Neural progenitor cell (in vitro differentiated cells): ENCODE data around the gene RRM2.

ENCODE experiments used
- EZH2phosphoT487 ChIP-seq: fragments of 200-600 bp; sonication (generic); IDR thresholded peaks from 2 replicates; pipeline ENCODE4 v1.6.1; 2017; ENCODE audit warnings: antibody characterized with exemption
- TF ChIP-seq, protein P1 (sequence below): fragments of 200-600 bp; sonication (generic); IDR thresholded peaks from 2 replicates; pipeline ENCODE4 v1.5.1; 2017; ENCODE audit warnings: antibody characterized with exemption, mild to moderate bottlenecking

DNA sequence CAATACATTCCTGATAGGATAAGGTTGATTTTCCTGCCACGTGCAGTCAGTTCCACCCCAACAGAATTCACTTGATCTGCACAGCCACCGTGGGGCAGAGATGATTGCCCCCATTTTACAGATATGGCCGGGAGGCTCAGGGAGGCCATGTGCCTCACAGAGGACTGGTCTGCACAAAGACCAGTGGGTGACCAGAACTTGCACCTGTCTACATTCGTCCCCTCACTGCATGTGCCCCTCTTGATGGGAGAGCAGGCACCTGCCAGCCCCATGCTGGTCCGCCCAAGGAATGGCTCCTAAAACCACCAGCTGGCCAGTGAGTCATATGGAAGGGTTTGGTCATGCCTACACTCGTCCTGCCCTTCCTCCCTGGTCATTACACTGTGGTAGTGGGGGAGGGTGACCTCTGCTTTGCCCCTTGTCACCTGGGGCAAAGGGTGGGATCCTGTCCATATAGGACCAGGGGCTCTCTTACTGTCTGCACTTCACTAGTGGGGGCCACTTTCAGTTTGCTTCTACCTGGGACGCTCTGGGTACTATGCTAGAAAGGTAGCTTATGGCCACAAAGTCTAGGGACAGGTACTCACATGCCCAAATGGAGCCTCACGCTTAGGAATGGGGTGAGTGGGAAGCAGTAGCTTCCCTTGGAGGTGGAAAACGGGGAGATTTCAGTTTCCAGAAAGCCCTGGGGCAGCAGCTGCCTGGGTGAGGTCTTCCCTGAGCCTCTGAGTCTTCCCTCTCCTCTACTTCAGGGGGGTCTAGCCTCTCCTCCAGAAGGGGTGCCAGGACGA, 14.7 kb downstream of the RRM2 start:
- TF ChIP-seq EZH2phosphoT487, result no peak
- TF ChIP-seq, protein P1, sequence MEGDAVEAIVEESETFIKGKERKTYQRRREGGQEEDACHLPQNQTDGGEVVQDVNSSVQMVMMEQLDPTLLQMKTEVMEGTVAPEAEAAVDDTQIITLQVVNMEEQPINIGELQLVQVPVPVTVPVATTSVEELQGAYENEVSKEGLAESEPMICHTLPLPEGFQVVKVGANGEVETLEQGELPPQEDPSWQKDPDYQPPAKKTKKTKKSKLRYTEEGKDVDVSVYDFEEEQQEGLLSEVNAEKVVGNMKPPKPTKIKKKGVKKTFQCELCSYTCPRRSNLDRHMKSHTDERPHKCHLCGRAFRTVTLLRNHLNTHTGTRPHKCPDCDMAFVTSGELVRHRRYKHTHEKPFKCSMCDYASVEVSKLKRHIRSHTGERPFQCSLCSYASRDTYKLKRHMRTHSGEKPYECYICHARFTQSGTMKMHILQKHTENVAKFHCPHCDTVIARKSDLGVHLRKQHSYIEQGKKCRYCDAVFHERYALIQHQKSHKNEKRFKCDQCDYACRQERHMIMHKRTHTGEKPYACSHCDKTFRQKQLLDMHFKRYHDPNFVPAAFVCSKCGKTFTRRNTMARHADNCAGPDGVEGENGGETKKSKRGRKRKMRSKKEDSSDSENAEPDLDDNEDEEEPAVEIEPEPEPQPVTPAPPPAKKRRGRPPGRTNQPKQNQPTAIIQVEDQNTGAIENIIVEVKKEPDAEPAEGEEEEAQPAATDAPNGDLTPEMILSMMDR, result no peak
